Astrocyte of the cerebellum (primary cell): ENCODE data around the gene IL1F10.

Experiments used
- DNase-seq: peaks from one replicate; pipeline ENCODE4 v3.0.0-alpha.2; 2011; ENCODE audit warnings: low read depth
- H3K4me3 ChIP-seq: 2 replicates; pipeline ENCODE4 v1.5.1; 2011; ENCODE audit warnings: mild to moderate bottlenecking, low read depth, low read length, moderate library complexity
- in situ Hi-C: cut with HindIII; loops from 2 replicates; pipeline ENCODE4 v1.10.0; 2017; ENCODE audit warnings: low sequenced_read_pairs
- TF ChIP-seq, protein P1 (sequence below): IDR thresholded peaks from 2 replicates; pipeline ENCODE4 v1.5.1; 2012; ENCODE audit warnings: low read length, low read depth, moderate library complexity, mild to moderate bottlenecking; ENCODE audit errors: missing control alignments

Gene IL1F10

GRCh38 chr2:113069676-113070605 lies 2.2 kb downstream of the IL1F10 start:
- TF ChIP-seq, protein P1, sequence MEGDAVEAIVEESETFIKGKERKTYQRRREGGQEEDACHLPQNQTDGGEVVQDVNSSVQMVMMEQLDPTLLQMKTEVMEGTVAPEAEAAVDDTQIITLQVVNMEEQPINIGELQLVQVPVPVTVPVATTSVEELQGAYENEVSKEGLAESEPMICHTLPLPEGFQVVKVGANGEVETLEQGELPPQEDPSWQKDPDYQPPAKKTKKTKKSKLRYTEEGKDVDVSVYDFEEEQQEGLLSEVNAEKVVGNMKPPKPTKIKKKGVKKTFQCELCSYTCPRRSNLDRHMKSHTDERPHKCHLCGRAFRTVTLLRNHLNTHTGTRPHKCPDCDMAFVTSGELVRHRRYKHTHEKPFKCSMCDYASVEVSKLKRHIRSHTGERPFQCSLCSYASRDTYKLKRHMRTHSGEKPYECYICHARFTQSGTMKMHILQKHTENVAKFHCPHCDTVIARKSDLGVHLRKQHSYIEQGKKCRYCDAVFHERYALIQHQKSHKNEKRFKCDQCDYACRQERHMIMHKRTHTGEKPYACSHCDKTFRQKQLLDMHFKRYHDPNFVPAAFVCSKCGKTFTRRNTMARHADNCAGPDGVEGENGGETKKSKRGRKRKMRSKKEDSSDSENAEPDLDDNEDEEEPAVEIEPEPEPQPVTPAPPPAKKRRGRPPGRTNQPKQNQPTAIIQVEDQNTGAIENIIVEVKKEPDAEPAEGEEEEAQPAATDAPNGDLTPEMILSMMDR, result no peak
- in situ Hi-C loops, result no loop called here
- no peak for DNase-seq
- no peak overlapping the region for H3K4me3 ChIP-seq

- no peak for DNase-seq
- TF ChIP-seq, protein P1, result no peak
- in situ Hi-C loops, result no loop called here
- H3K4me3 ChIP-seq, result no peak overlapping the region
Observed at GRCh38 chr2:113070606-113070975, 2.8 kb downstream of the IL1F10 start.

GRCh38 chr2:113072584-113072983 lies 4.8 kb downstream of the IL1F10 start:
- TF ChIP-seq, protein P1, result no peak
- DNase-seq, result no peak
- in situ Hi-C loops, result no loop called here
- H3K4me3 ChIP-seq, result no peak overlapping the region

- DNase-seq, result no peak
- no peak overlapping the region for H3K4me3 ChIP-seq
- in situ Hi-C loops, result no loop called here
- TF ChIP-seq, protein P1, result no peak
Observed at GRCh38 chr2:113073325-113073834, 5.6 kb downstream of the IL1F10 start.

- H3K4me3 ChIP-seq, result no peak overlapping the region
- in situ Hi-C loops, result no loop called here
- TF ChIP-seq, protein P1, result no peak
- DNase-seq, result no peak
Observed at GRCh38 chr2:113075030-113075429, 7.3 kb downstream of the IL1F10 start.

DNA sequence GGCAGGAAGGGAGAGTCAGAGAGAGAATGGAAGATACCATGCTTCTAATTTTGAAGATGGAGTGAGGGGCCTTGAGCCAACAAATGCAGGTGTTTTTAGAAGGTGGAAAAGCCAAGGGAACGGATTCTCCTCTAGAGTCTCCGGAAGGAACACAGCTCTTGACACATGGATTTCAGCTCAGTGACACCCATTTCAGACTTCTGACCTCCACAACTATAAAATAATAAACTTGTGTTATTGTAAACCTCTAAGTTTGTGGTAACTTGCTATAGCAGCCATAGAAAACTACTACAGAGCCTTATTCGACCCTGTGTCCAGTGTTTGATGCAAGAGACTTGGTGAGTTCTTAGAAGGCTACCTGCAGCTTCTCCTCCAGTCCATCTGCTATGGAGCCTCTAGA lies 7.8 kb downstream of the IL1F10 start:
- in situ Hi-C loops, result no loop called here
- H3K4me3 ChIP-seq, result no peak overlapping the region
- TF ChIP-seq, protein P1, result no peak
- no peak for DNase-seq
